Suprapubic skin (tissue), 4 donors: ENCODE data around the gene MPHOSPH8. TPM values are rescaled to one million over a fixed set of nuclear protein-coding genes. Genes with fewer than 3 reads are reported as not detected.
"Not testable (repeated sequence)": the region's sequence is repeated elsewhere in the genome, so short reads cannot be mapped to it uniquely, and the experiment has no call there.

Experiments
- DNase-seq, 2 donors: peaks; one replicate each; pipeline ENCODE4 v3.0.0-alpha.2; 2019; ENCODE audit warnings: low spot score in 2 of 2
- H3K27ac ChIP-seq: fragments of 200-600 bp; sonication (generic); one replicate; pipeline ENCODE4 v1.5.1; 2019
- H3K27me3 ChIP-seq: fragments of 200-600 bp; sonication (generic); one replicate; pipeline ENCODE4 v1.5.1; 2019
- H3K36me3 ChIP-seq: fragments of 200-600 bp; sonication (generic); one replicate; pipeline ENCODE4 v1.5.1; 2019
- H3K4me1 ChIP-seq: fragments of 200-600 bp; sonication (generic); one replicate; pipeline ENCODE4 v1.5.1; 2019
- H3K4me3 ChIP-seq: fragments of 200-600 bp; sonication (generic); one replicate; pipeline ENCODE4 v1.5.1; 2019; ENCODE audit warnings: mild to moderate bottlenecking
- H3K9me3 ChIP-seq: fragments of 200-600 bp; sonication (generic); one replicate; pipeline ENCODE4 v1.5.1; 2019
- CTCF ChIP-seq, 2 donors: fragments of 200-600 bp in 1 of 2; fragments of 450-650 bp in 1 of 2; sonication (generic) in 1 of 2; IDR thresholded peaks; one replicate each; pipeline ENCODE4 v1.5.1; 2016 to 2019; ENCODE audit warnings: antibody characterized with exemption in 2 of 2, mild to moderate bottlenecking in 1 of 2, moderate library complexity in 1 of 2
- EP300 ChIP-seq: sonication (generic); formaldehyde crosslinking; IDR thresholded peaks from one replicate; pipeline ENCODE4 v1.6.1; 2017; ENCODE audit warnings: antibody characterized with exemption
- POLR2A ChIP-seq, 2 donors: fragments of 450-650 bp; IDR thresholded peaks; one replicate each; pipeline ENCODE4 v1.6.1; 2017; ENCODE audit warnings: antibody characterized with exemption in 2 of 2, mild to moderate bottlenecking in 2 of 2, moderate library complexity in 2 of 2
- POLR2AphosphoS5 ChIP-seq, 3 donors: sonication (generic); formaldehyde crosslinking; IDR thresholded peaks; one replicate each; pipeline ENCODE4 v1.6.1; 2017; ENCODE audit warnings: antibody characterized with exemption in 3 of 3
- WGBS: methylation state at CpG from one replicate; pipeline ENCODE4 v1.1.5; 2018; 5-methylcytosine and 5-hydroxymethylcytosine counted together
- total RNA-seq, 4 donors: library from RNA; depleted of rRNA; stranded (reverse); fragments of >200 nt; gene quantifications; one replicate each; pipeline ENCODE4 v1.1.0, GENCODE V29; 2016

The MPHOSPH8 gene
- total RNA-seq, 4 donors from 2014 or later: 21.2 to 43.0 (median 30.2) TPM

GRCh38 chr13:19632915-19633478 lies 462 bp upstream of the MPHOSPH8 start:
- no peak for DNase-seq
- H3K4me3 ChIP-seq: peak overlapping the region; percentile 69
- 12% methylated on average over 25 of the region's 25 CpGs for WGBS
- no peak for TF ChIP-seq POLR2A (IDR thresholded peaks at IDR 0.05)
- TF ChIP-seq POLR2AphosphoS5 (IDR thresholded peaks at IDR 0.05): no peak
- TF ChIP-seq CTCF (IDR thresholded peaks at IDR 0.05): no peak
- TF ChIP-seq EP300: no peak
- no peaks in the 10 kb centered on the region for H3K9me3 ChIP-seq
- no peaks in the 10 kb centered on the region for H3K27me3 ChIP-seq
- peaks cover 2% of the 10 kb centered on the region for H3K36me3 ChIP-seq
- H3K27ac ChIP-seq: peak overlapping the region; percentile 86
- peaks cover 28% of the 10 kb centered on the region for H3K4me1 ChIP-seq

GRCh38 chr13:19634256-19634740 lies 839 bp downstream of the MPHOSPH8 start:
- H3K4me3 ChIP-seq: peak overlapping the region; percentile 69
- H3K27ac ChIP-seq: peak overlapping the region; percentile 86
- no peaks in the 10 kb centered on the region for H3K27me3 ChIP-seq
- peaks cover 6% of the 10 kb centered on the region for H3K36me3 ChIP-seq
- TF ChIP-seq EP300 (no peak), POLR2AphosphoS5 (IDR thresholded peaks at IDR 0.05) (no peak), POLR2A (IDR thresholded peaks at IDR 0.05) (no peak), CTCF (IDR thresholded peaks at IDR 0.05) (no peak)
- no peak for DNase-seq
- H3K9me3 ChIP-seq: no peaks in the 10 kb centered on the region
- WGBS: under 1% methylated on average over 12 of the region's 12 CpGs
- peaks cover 28% of the 10 kb centered on the region for H3K4me1 ChIP-seq

GRCh38 chr13:19635926-19636325 lies 2.5 kb downstream of the MPHOSPH8 start:
- Histone ChIP-seq H3K4me1 (peaks cover 28% of the 10 kb centered on the region), H3K4me3 (peak overlapping the region; percentile 69)
- H3K27ac ChIP-seq, H3K27me3 ChIP-seq, H3K9me3 ChIP-seq, H3K36me3 ChIP-seq, DNase-seq: not testable (repeated sequence)
- WGBS: 89% methylated on average over 7 of the region's 7 CpGs

- DNase-seq: no peak
- TF ChIP-seq CTCF (IDR thresholded peaks at IDR 0.05) (no peak), POLR2A (IDR thresholded peaks at IDR 0.05) (no peak)
- 92% methylated on average over 3 of the region's 3 CpGs for WGBS
- H3K36me3 ChIP-seq: peaks cover 34% of the 10 kb centered on the region
- no peaks in the 10 kb centered on the region for H3K27me3 ChIP-seq
- no peak overlapping the region for H3K4me3 ChIP-seq
- H3K9me3 ChIP-seq: no peaks in the 10 kb centered on the region
- H3K4me1 ChIP-seq: no peaks in the 10 kb centered on the region
- no peak overlapping the region for H3K27ac ChIP-seq
Observed at GRCh38 chr13:19643652-19644051, 10.2 kb downstream of the MPHOSPH8 start.

- Histone ChIP-seq H3K36me3 (peaks cover 43% of the 10 kb centered on the region), H3K27ac (no peak overlapping the region), H3K4me3 (no peak overlapping the region), H3K4me1 (no peaks in the 10 kb centered on the region), H3K27me3 (no peaks in the 10 kb centered on the region), H3K9me3 (no peaks in the 10 kb centered on the region)
- DNase-seq: no peak
- TF ChIP-seq POLR2A (IDR thresholded peaks at IDR 0.05) (no peak), EP300 (no peak), POLR2AphosphoS5 (IDR thresholded peaks at IDR 0.05) (no peak), CTCF (IDR thresholded peaks at IDR 0.05) (no peak)
- 96% methylated on average over 2 of the region's 2 CpGs for WGBS
Observed at GRCh38 chr13:19645000-19645399, 11.5 kb downstream of the MPHOSPH8 start.

GRCh38 chr13:19646063-19646462 lies 12.6 kb downstream of the MPHOSPH8 start:
- no peaks in the 10 kb centered on the region for H3K27me3 ChIP-seq
- no peak for DNase-seq
- 73% methylated on average over 4 of the region's 4 CpGs for WGBS
- H3K4me1 ChIP-seq: no peaks in the 10 kb centered on the region
- H3K27ac ChIP-seq: no peak overlapping the region
- TF ChIP-seq CTCF (IDR thresholded peaks at IDR 0.05) (no peak), POLR2A (IDR thresholded peaks at IDR 0.05) (no peak), EP300 (no peak), POLR2AphosphoS5 (IDR thresholded peaks at IDR 0.05) (no peak)
- no peaks in the 10 kb centered on the region for H3K9me3 ChIP-seq
- peaks cover 51% of the 10 kb centered on the region for H3K36me3 ChIP-seq
- no peak overlapping the region for H3K4me3 ChIP-seq
